Coronary artery (tissue), 2 donors: ENCODE data around the gene FA2H.
"Not testable (repeated sequence)": the region's sequence is repeated elsewhere in the genome, so short reads cannot be mapped to it uniquely, and the experiment has no call there.

Experiments
- DNase-seq: peaks from one replicate; pipeline ENCODE4 v3.0.0-alpha.2; 2017; ENCODE audit warnings: low spot score
- H3K27ac ChIP-seq, 2 donors: fragments of 200-600 bp; sonication (generic); one replicate each; pipeline ENCODE4 v1.5.1; 2016 to 2019
- H3K4me3 ChIP-seq: fragments of 200-600 bp; sonication (generic); 2 replicates; pipeline ENCODE4 v1.5.1; 2016; ENCODE audit warnings: mild to moderate bottlenecking, moderate library complexity
- CTCF ChIP-seq: fragments of 200-600 bp; sonication (generic); IDR thresholded peaks from one replicate; pipeline ENCODE4 v1.5.1; 2019; ENCODE audit warnings: antibody characterized with exemption

FA2H gene

GRCh38 chr16:74770831-74771526 lies 3.6 kb downstream of the FA2H start:
- no peak for DNase-seq
- no peak for TF ChIP-seq CTCF
- H3K4me3 ChIP-seq, result no peak overlapping the region
- no peak overlapping the region for H3K27ac ChIP-seq

GRCh38 chr16:74769586-74770190 lies 4.9 kb downstream of the FA2H start:
- no peak for DNase-seq
- H3K27ac ChIP-seq, result no peak overlapping the region

GRCh38 chr16:74768239-74768638 lies 6.4 kb downstream of the FA2H start:
- no peak for TF ChIP-seq CTCF
- Histone ChIP-seq H3K4me3 (no peak overlapping the region), H3K27ac (no peak overlapping the region)
- DNase-seq, result no peak

More at GRCh38 chr16:74769586-74770190, 4.9 kb downstream of the FA2H start:
- no peak for TF ChIP-seq CTCF
- H3K4me3 ChIP-seq, result no peak overlapping the region

- no peak for TF ChIP-seq CTCF
- DNase-seq, result no peak
- H3K27ac ChIP-seq, result no peak overlapping the region
- H3K4me3 ChIP-seq, result no peak overlapping the region
Measured at GRCh38 chr16:74767749-74768148, 6.9 kb downstream of the FA2H start.

- DNase-seq, result no peak
- no peak overlapping the region for H3K4me3 ChIP-seq
- no peak for TF ChIP-seq CTCF
- no peak overlapping the region for H3K27ac ChIP-seq
Measured at GRCh38 chr16:74766729-74767128, 7.9 kb downstream of the FA2H start.

- not testable (repeated sequence) for H3K27ac ChIP-seq, H3K4me3 ChIP-seq, DNase-seq
Measured at GRCh38 chr16:74764184-74764583, 10.4 kb downstream of the FA2H start.

GRCh38 chr16:74761665-74762064 lies 13.0 kb downstream of the FA2H start:
- DNase-seq, result no peak
- Histone ChIP-seq H3K4me3 (no peak overlapping the region), H3K27ac (no peak overlapping the region)
- no peak for TF ChIP-seq CTCF
